HG02870 (cell line): ENCODE data around the gene CASZ1.

Experiments used
- ATAC-seq: cut with Tn5 transposase; IDR thresholded peaks from one replicate; pipeline ENCODE4 v1.9.1; 2021; ENCODE audit warnings: mild to moderate bottlenecking, moderate library complexity; ENCODE audit not compliant: unreplicated experiment

Gene CASZ1

GRCh38 chr1:10710489-10710888 lies 86.0 kb downstream of the CASZ1 start:
- ATAC-seq: no peak

- ATAC-seq: no peak
Observed at GRCh38 chr1:10709646-10710045, 86.8 kb downstream of the CASZ1 start.

GRCh38 chr1:10709165-10709564 lies 87.3 kb downstream of the CASZ1 start:
- ATAC-seq: no peak

GRCh38 chr1:10708757-10709156 lies 87.7 kb downstream of the CASZ1 start:
- no peak for ATAC-seq

- ATAC-seq: no peak
Observed at GRCh38 chr1:10707208-10707607, 89.2 kb downstream of the CASZ1 start.

- ATAC-seq: no peak
Observed at GRCh38 chr1:10706376-10706913, 90.0 kb downstream of the CASZ1 start.

- no peak for ATAC-seq
Observed at GRCh38 chr1:10705953-10706352, 90.5 kb downstream of the CASZ1 start.

GRCh38 chr1:10704368-10704882 lies 92.0 kb downstream of the CASZ1 start:
- no peak for ATAC-seq

- no peak for ATAC-seq
Observed at GRCh38 chr1:10703702-10704101, 92.7 kb downstream of the CASZ1 start.

GRCh38 chr1:10701145-10701544 lies 95.3 kb downstream of the CASZ1 start:
- no peak for ATAC-seq

- ATAC-seq: no peak
Observed at GRCh38 chr1:10699470-10699835, 97.0 kb downstream of the CASZ1 start.

GRCh38 chr1:10698726-10699469 lies 97.5 kb downstream of the CASZ1 start:
- no peak for ATAC-seq

GRCh38 chr1:10697621-10698160 lies 98.8 kb downstream of the CASZ1 start:
- no peak for ATAC-seq

- ATAC-seq: no peak
Observed at GRCh38 chr1:10696977-10697376, 99.5 kb downstream of the CASZ1 start.

GRCh38 chr1:10694633-10695627 lies 101.5 kb downstream of the CASZ1 start:
- no peak for ATAC-seq

- ATAC-seq: no peak
Observed at GRCh38 chr1:10694274-10694632, 102.2 kb downstream of the CASZ1 start.

GRCh38 chr1:10693497-10694273 lies 102.8 kb downstream of the CASZ1 start:
- ATAC-seq: no peak

GRCh38 chr1:10693152-10693496 lies 103.3 kb downstream of the CASZ1 start:
- ATAC-seq: no peak

- ATAC-seq: no peak
Observed at GRCh38 chr1:10692401-10693021, 103.9 kb downstream of the CASZ1 start.

GRCh38 chr1:10691740-10692125 lies 104.7 kb downstream of the CASZ1 start:
- ATAC-seq: no peak
